HepG2 (cell line): ENCODE results near the gene MORF4L1. TPM values are rescaled to one million over a fixed set of nuclear protein-coding genes. Genes with fewer than 3 reads are reported as not detected.

Experiments used
- ATAC-seq: fragments of 200-7000 bp; cut with Tn5 transposase; 3 replicates; pipeline ENCODE4 v1.9.1; 2020; ENCODE audit warnings: mild to moderate bottlenecking, moderate library complexity
- BruUV-seq: library from RNA; stranded (reverse); fragments of 400-500 nt; replicated peaks from 2 replicates; lab custom pipeline; 2021; lab: Mats Ljungman, UMichigan
- CTCF ChIA-PET: fragments of 300-600 bp; formaldehyde crosslinking; extraction: SDS; loops from one replicate; lab custom pipeline; 2021; ENCODE audit warnings: low total read pairs, inconsistent platforms, low intra/inter-chr PET ratio; lab: Yijun Ruan, JAX
- POLR2A ChIA-PET: fragments of 350-600 bp; sonication (Branson Sonifier 250); formaldehyde crosslinking; loops from one replicate; lab custom pipeline; 2020; ENCODE audit warnings: antibody characterized with exemption, inconsistent platforms; lab: Yijun Ruan, JAX
- DNase-seq: peaks from one replicate; pipeline ENCODE4 v3.0.0-alpha.2; 2015; ENCODE audit warnings: low spot score
- FAIRE-seq: peaks from 3 replicates; lab custom pipeline; 2011; peaks lifted over from hg19 to GRCh38; lab: Jason Lieb, UNC
- H2AFZ ChIP-seq: one replicate; pipeline ENCODE4 v1.6.1; 2011; ENCODE audit warnings: low read length, inconsistent platforms
- H3K27ac ChIP-seq: fragments of 300-600 bp; 3 replicates; pipeline ENCODE4 v1.8.0; 2011; ENCODE audit warnings: mixed run types, mild to moderate bottlenecking, mixed read lengths, low read length, inconsistent platforms; ENCODE audit not compliant: insufficient read depth; ENCODE audit errors: extremely low read length
- H3K27me3 ChIP-seq, 2 experiments: fragments of 200-600 bp in 1 of 2; 2 replicates in 1 of 2; 3 replicates in 1 of 2; pipeline versions ENCODE4 v1.6.0 to v1.8.0; 2011; ENCODE audit warnings: low read length in 2 of 2, mild to moderate bottlenecking in 2 of 2, moderate library complexity in 2 of 2, inconsistent platforms in 1 of 2; ENCODE audit not compliant: insufficient read depth in 2 of 2, control insufficient read depth in 1 of 2
- H3K36me3 ChIP-seq, 2 experiments: fragments of 200-600 bp in 1 of 2; replicated peaks in 1 of 2; 2 replicates in 1 of 2; 3 replicates in 1 of 2; pipeline versions ENCODE4 v1.5.1 to v1.8.0; 2011; ENCODE audit warnings: low read length in 2 of 2, inconsistent platforms in 1 of 2; ENCODE audit not compliant: insufficient read depth in 2 of 2, control insufficient read depth in 1 of 2
- H3K4me1 ChIP-seq: 2 replicates; pipeline ENCODE4 v1.5.1; 2012; ENCODE audit warnings: low read length, inconsistent platforms; ENCODE audit not compliant: insufficient read depth
- H3K4me2 ChIP-seq: 2 replicates; pipeline ENCODE4 v1.6.0; 2011; ENCODE audit warnings: low read depth, low read length, inconsistent platforms
- H3K4me3 ChIP-seq, 3 experiments: fragments of 200-600 bp in 1 of 3; sonication (generic), shearing (Covaris generic) in 1 of 3; replicated peaks in 1 of 3; 2 replicates each; pipeline ENCODE4 v1.5.1; 2011 to 2016; ENCODE audit warnings: low read length in 3 of 3, inconsistent platforms in 2 of 3, low read depth in 2 of 3, mild to moderate bottlenecking in 2 of 3, control low read depth in 1 of 3, mixed read lengths in 1 of 3; ENCODE audit not compliant: insufficient read depth in 1 of 3
- H3K79me2 ChIP-seq: one replicate; pipeline ENCODE4 v1.6.1; 2011; ENCODE audit warnings: low read length, inconsistent platforms; ENCODE audit not compliant: insufficient read depth
- H3K9ac ChIP-seq: 2 replicates; pipeline ENCODE4 v1.6.0; 2011; ENCODE audit warnings: mild to moderate bottlenecking, low read depth, low read length, inconsistent platforms; ENCODE audit not compliant: insufficient read depth
- H3K9me3 ChIP-seq: 2 replicates; pipeline ENCODE4 v1.5.1; 2012; ENCODE audit warnings: mild to moderate bottlenecking, low read length
- H4K20me1 ChIP-seq: 2 replicates; pipeline ENCODE4 v1.6.0; 2011; ENCODE audit warnings: inconsistent platforms, mild to moderate bottlenecking, low read length, moderate library complexity; ENCODE audit not compliant: insufficient read depth
- GTF2F1 ChIP-seq: fragments of 150-350 bp; IDR thresholded peaks from 2 replicates; pipeline ENCODE4 v1.6.1; 2014; ENCODE audit warnings: low read length
- KAT8 ChIP-seq: IDR thresholded peaks from 2 replicates; pipeline ENCODE4 v1.6.1; 2016; ENCODE audit warnings: missing genetic modification reagents, missing compliant biosample characterization
- LRRFIP1 ChIP-seq: sonication (generic); formaldehyde crosslinking; conservative IDR thresholded peaks from 2 replicates; pipeline ENCODE4 v1.4.0; 2020; ENCODE audit warnings: missing genetic modification reagents
- MEIS1 ChIP-seq: sonication (generic); formaldehyde crosslinking; IDR thresholded peaks from 2 replicates; pipeline ENCODE4 v1.9.0; 2021; ENCODE audit warnings: mild to moderate bottlenecking, missing genetic modification reagents, moderate library complexity, borderline replicate concordance
- NR3C1 ChIP-seq: sonication (generic); formaldehyde crosslinking; IDR thresholded peaks from 2 replicates; pipeline ENCODE4 v1.4.0; 2020; ENCODE audit warnings: missing genetic modification reagents
- STAT6 ChIP-seq: sonication (generic); formaldehyde crosslinking; IDR thresholded peaks from 2 replicates; pipeline ENCODE4 v1.4.0; 2020; ENCODE audit warnings: missing genetic modification reagents, mild to moderate bottlenecking, borderline replicate concordance
- TP53 ChIP-seq: sonication (generic); formaldehyde crosslinking; conservative IDR thresholded peaks from 2 replicates; pipeline ENCODE4 v1.4.0; 2020; ENCODE audit warnings: missing genetic modification reagents
- ZFP37 ChIP-seq: sonication (generic); formaldehyde crosslinking; IDR thresholded peaks from 2 replicates; pipeline ENCODE4 v1.4.0; 2020; ENCODE audit warnings: missing genetic modification reagents, borderline replicate concordance
- ZNF180 ChIP-seq: sonication (generic); formaldehyde crosslinking; IDR thresholded peaks from 2 replicates; pipeline ENCODE4 v1.4.0; 2020; ENCODE audit warnings: low read depth, missing genetic modification reagents, borderline replicate concordance
- ZNF329 ChIP-seq: sonication (generic); formaldehyde crosslinking; IDR thresholded peaks from 2 replicates; pipeline ENCODE4 v1.9.0; 2021; ENCODE audit warnings: low read depth, mild to moderate bottlenecking, missing genetic modification reagents
- ZNF367 ChIP-seq: sonication (generic); formaldehyde crosslinking; IDR thresholded peaks from 2 replicates; pipeline ENCODE4 v1.4.0; 2020; ENCODE audit warnings: missing genetic modification reagents, borderline replicate concordance
- ZNF451 ChIP-seq: sonication (generic); formaldehyde crosslinking; IDR thresholded peaks from 2 replicates; pipeline ENCODE4 v1.5.0; 2020; ENCODE audit warnings: mild to moderate bottlenecking, missing genetic modification reagents
- ZNF7 ChIP-seq: IDR thresholded peaks from 2 replicates; pipeline ENCODE4 v1.6.1; 2016; ENCODE audit warnings: missing biosample characterization, missing genetic modification reagents
- ZNF749 ChIP-seq: sonication (generic); formaldehyde crosslinking; IDR thresholded peaks from 2 replicates; pipeline ENCODE4 v1.8.0; 2022; ENCODE audit warnings: mild to moderate bottlenecking, missing genetic modification reagents, moderate library complexity, borderline replicate concordance
- ZNF883 ChIP-seq: sonication (generic); formaldehyde crosslinking; IDR thresholded peaks from 2 replicates; pipeline ENCODE4 v1.5.1; 2020; ENCODE audit warnings: mild to moderate bottlenecking, missing genetic modification reagents; ENCODE audit errors: not compliant biosample characterization
- ZSCAN9 ChIP-seq: IDR thresholded peaks from 2 replicates; pipeline ENCODE4 v1.6.1; 2016; ENCODE audit warnings: borderline replicate concordance
- WGBS: methylation state at CpG from one replicate; pipeline ENCODE4 v1.1.6; 2017; ENCODE audit warnings: low lambda C conversion rate; 5-methylcytosine and 5-hydroxymethylcytosine counted together
- in situ Hi-C: cut with HindIII; loops from 2 replicates; pipeline ENCODE4 v1.10.0; 2017; ENCODE audit warnings: low pct_unique_long_range_greater_than_20kb; ENCODE audit not compliant: extremely low pct_ligation_motif_present
- intact Hi-C: fragments of 100-400 bp; cut with micrococcal nuclease; formaldehyde crosslinking; loops from one replicate; pipeline ENCODE4 v1.10.0; 2022; ENCODE audit not compliant: unreplicated experiment
- polyA plus RNA-seq, 8 experiments: library from polyadenylated mRNA; depleted of rRNA in 3 of 8; stranded (reverse) in 7 of 8; unstranded in 1 of 8; fragments of >200 nt; fragmentation: Illumina TruSeq in 4 of 8; extraction: Trizol in 4 of 8; gene quantifications; 2 replicates each; pipeline versions ENCODE4 v1.2.1 to v1.2.3, GENCODE V29; 2011 to 2016; ENCODE audit warnings: low read depth in 4 of 8, missing spikeins in 1 of 8, mixed read lengths in 1 of 8; ENCODE audit not compliant: insufficient read depth in 1 of 8
- total RNA-seq, 5 experiments: library from RNA; depleted of rRNA; stranded (reverse); fragments of >200 nt; fragmentation: Illumina TruSeq; extraction: Trizol; gene quantifications; 2 replicates each; pipeline ENCODE4 v1.2.3, GENCODE V29; 2016; ENCODE audit warnings: low read depth in 1 of 5

MORF4L1 gene
- total and polyA plus RNA-seq, 2 of the 13 experiments (the other 11 are each of a cell fraction or from before 2014, with no cell fraction given) = 218 to 219 TPM

- H3K27me3 ChIP-seq = no peaks in the 10 kb centered on the region
- intact Hi-C loops (no loop called here), in situ Hi-C loops (no loop called here)
- CTCF ChIA-PET = no interaction called here
- no TSS peak for BruUV-seq
- peaks cover 100% of the 10 kb centered on the region for H3K79me2 ChIP-seq
- peaks cover 5 to 23% of the 10 kb centered on the region in 2 experiments for H3K36me3 ChIP-seq
- H3K9me3 ChIP-seq = no peaks in the 10 kb centered on the region
- no peak overlapping the region for H3K9ac ChIP-seq
- POLR2A ChIA-PET = no interaction called here
- DNase-seq (no peak), FAIRE-seq (no peak), ATAC-seq (no peak)
- no peak overlapping the region for H3K4me2 ChIP-seq
- H2AFZ ChIP-seq = no peak overlapping the region
- H3K4me3 ChIP-seq = no peak overlapping the region
- TF ChIP-seq ZNF451 (CRISPR knock-in tag) = no peak
- TF ChIP-seq LRRFIP1 (CRISPR knock-in tag) = no peak
- TF ChIP-seq ZSCAN9 (CRISPR knock-in tag) = no peak
- H3K4me1 ChIP-seq = peaks cover 88% of the 10 kb centered on the region
- no peak overlapping the region for H3K27ac ChIP-seq
- peaks cover 99% of the 10 kb centered on the region for H4K20me1 ChIP-seq
Measured at GRCh38 chr15:78880242-78880533, 7.5 kb downstream of the MORF4L1 start.

GRCh38 chr15:78880813-78881212 lies 8.1 kb downstream of the MORF4L1 start:
- Histone ChIP-seq H2AFZ (no peak overlapping the region), H3K79me2 (peaks cover 100% of the 10 kb centered on the region), H3K9ac (no peak overlapping the region), H3K27me3 (no peaks in the 10 kb centered on the region), H3K4me3 (no peak overlapping the region), H3K4me1 (peaks cover 88% of the 10 kb centered on the region), H3K9me3 (no peaks in the 10 kb centered on the region), H3K27ac (no peak overlapping the region), H3K36me3 (peaks cover 5 to 28% of the 10 kb centered on the region in 2 experiments), H3K4me2 (no peak overlapping the region), H4K20me1 (peaks cover 99% of the 10 kb centered on the region)
- DNase-seq (no peak), FAIRE-seq (no peak), ATAC-seq (no peak)
- no TSS peak for BruUV-seq
- in situ Hi-C loops = no loop called here
- ChIA-PET CTCF (no interaction called here), POLR2A (no interaction called here)
- intact Hi-C loops = no loop called here
- WGBS = 82% methylated on average over 1 of the region's 1 CpG
- TF ChIP-seq TP53 = no peak
- TF ChIP-seq KAT8 (CRISPR knock-in tag) = no peak
- TF ChIP-seq ZNF180 (CRISPR knock-in tag) = no peak
- no peak for TF ChIP-seq ZNF7
- TF ChIP-seq STAT6 (CRISPR knock-in tag) = no peak
- TF ChIP-seq ZNF749 = no peak
- TF ChIP-seq ZNF329 (CRISPR knock-in tag) = no peak
- no peak for TF ChIP-seq GTF2F1
- TF ChIP-seq MEIS1 (CRISPR knock-in tag) = no peak
- no peak for TF ChIP-seq ZNF367
- TF ChIP-seq NR3C1 (CRISPR knock-in tag) = no peak
- TF ChIP-seq ZNF883 (CRISPR knock-in tag) = no peak
- no peak for TF ChIP-seq ZFP37 (CRISPR knock-in tag)
